Prostate gland (tissue), 2 donors: ENCODE results near the gene MAP1LC3C.

Source experiments
- POLR2A ChIP-seq: fragments of 450-650 bp; IDR thresholded peaks from one replicate; pipeline ENCODE4 v1.6.1; 2016; ENCODE audit warnings: antibody characterized with exemption, mild to moderate bottlenecking
- TF ChIP-seq, protein P1 (sequence below), 4 experiments: fragments of 200-600 bp in 2 of 4; fragments of 450-650 bp in 2 of 4; sonication (generic) in 2 of 4; IDR thresholded peaks; 1 replicate in 3 of 4; 2 replicates in 1 of 4; pipeline ENCODE4 v1.5.1; 2016 to 2019; ENCODE audit warnings: antibody characterized with exemption in 4 of 4, mild to moderate bottlenecking in 2 of 4, moderate library complexity in 2 of 4

DNA sequence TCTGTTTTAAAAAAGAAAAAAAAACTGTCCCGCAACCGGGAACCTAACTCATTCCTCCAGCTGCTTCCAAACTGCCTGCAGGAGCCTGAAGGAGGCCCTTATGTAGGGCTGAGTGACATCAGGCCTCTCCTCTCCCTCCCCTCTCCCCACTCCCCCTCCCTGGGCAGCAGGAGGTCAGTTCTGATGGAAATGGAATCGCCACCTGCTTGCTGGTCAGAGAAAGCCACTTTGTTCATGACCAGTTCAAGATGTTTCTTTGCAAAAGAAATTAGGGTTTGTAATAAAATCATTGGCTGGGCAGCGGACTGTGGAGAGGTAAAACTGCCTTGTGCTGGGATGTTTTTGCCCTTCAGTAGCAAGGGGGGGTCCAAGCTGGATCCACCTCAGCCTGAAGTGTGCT is at the start of gene MAP1LC3C:
- TF ChIP-seq, protein P1, sequence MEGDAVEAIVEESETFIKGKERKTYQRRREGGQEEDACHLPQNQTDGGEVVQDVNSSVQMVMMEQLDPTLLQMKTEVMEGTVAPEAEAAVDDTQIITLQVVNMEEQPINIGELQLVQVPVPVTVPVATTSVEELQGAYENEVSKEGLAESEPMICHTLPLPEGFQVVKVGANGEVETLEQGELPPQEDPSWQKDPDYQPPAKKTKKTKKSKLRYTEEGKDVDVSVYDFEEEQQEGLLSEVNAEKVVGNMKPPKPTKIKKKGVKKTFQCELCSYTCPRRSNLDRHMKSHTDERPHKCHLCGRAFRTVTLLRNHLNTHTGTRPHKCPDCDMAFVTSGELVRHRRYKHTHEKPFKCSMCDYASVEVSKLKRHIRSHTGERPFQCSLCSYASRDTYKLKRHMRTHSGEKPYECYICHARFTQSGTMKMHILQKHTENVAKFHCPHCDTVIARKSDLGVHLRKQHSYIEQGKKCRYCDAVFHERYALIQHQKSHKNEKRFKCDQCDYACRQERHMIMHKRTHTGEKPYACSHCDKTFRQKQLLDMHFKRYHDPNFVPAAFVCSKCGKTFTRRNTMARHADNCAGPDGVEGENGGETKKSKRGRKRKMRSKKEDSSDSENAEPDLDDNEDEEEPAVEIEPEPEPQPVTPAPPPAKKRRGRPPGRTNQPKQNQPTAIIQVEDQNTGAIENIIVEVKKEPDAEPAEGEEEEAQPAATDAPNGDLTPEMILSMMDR (IDR thresholded peaks at IDR 0.05), result no peak
- no peak for TF ChIP-seq POLR2A
